Activated T-helper 2 cell treated with anti-CD3 and anti-CD28 coated beads, Interferon-gamma antibody, Interleukin-2, Interleukin-4, amounts not matched to agents 10 μg/mL and 5 μg/mL and 100 μg/mL, durations not matched to agents 14 hours and 24 hours and 36 hours (primary cell): ENCODE data around the gene TMEM18. TPM values are rescaled to one million over a fixed set of nuclear protein-coding genes. Genes with fewer than 3 reads are reported as not detected.

ENCODE experiments used
- DNase-seq: peaks from one replicate; pipeline ENCODE4 v3.0.0; 2021; ENCODE audit warnings: low spot score
- H3K27ac Mint-ChIP-seq: one replicate; pipeline ENCODE4 v1.8.0; 2021; ENCODE audit warnings: mixed read lengths
- H3K27me3 Mint-ChIP-seq: one replicate; pipeline ENCODE4 v1.8.0; 2021; ENCODE audit warnings: low read depth, mixed read lengths
- H3K36me3 Mint-ChIP-seq: one replicate; pipeline ENCODE4 v1.8.0; 2021; ENCODE audit warnings: low read depth, mixed read lengths
- H3K4me1 Mint-ChIP-seq: one replicate; pipeline ENCODE4 v1.8.0; 2021; ENCODE audit warnings: low read depth, mixed read lengths
- H3K4me3 Mint-ChIP-seq: one replicate; pipeline ENCODE4 v1.8.0; 2021; ENCODE audit warnings: low read depth, mild to moderate bottlenecking, moderate library complexity, mixed read lengths
- H3K9me3 Mint-ChIP-seq: one replicate; pipeline ENCODE4 v1.8.0; 2021; ENCODE audit warnings: mixed read lengths
- intact Hi-C: fragments of 100-400 bp; cut with micrococcal nuclease; formaldehyde crosslinking; loops from one replicate; pipeline ENCODE4 v1.15.1; 2023
- total RNA-seq: library from RNA; stranded (reverse); gene quantifications from 2 replicates; pipeline ENCODE4 v1.2.3, GENCODE V29; 2022

The TMEM18 gene
- total RNA-seq, 1 donor from 2014 or later: 26.3 TPM

DNA sequence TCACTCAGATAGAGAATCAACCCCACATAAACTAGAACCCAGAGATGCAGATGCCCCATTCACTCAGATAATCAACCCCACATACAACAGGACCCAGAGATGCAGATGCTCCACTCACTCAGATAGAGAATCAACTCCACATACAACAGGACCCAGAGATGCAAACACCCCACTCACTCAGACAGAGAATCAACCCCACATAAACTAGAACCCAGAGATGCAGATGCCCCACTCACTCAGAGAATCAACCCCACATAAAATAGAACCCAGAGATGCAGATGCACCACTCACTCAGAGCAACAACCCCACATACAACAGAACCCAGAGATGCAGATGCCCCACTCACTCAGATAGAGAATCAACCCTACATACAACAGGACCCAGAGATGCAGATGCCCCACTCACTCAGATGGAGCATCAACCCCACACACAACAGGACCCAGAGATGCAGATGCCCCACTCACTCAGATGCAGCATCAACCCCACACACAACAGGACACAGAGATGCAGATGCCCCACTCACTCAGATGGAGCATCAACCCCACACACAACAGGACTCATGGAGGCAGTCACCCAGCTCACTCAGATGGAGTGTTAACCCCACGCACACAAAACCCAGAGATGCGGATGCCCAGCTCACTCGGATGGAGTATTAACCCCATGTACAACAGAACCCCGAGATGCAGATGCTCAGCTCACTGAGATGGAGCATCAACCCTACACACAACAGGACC is 11.7 kb downstream of the TMEM18 start:
- Mint-ChIP-seq H3K4me3 (no peak overlapping the region), H3K27me3 (no peaks in the 10 kb centered on the region), H3K4me1 (peaks cover 35% of the 10 kb centered on the region), H3K9me3 (peaks cover 22% of the 10 kb centered on the region), H3K27ac (no peak overlapping the region), H3K36me3 (peaks cover 77% of the 10 kb centered on the region)
- intact Hi-C loops: no loop called here
- DNase-seq: no peak

DNA sequence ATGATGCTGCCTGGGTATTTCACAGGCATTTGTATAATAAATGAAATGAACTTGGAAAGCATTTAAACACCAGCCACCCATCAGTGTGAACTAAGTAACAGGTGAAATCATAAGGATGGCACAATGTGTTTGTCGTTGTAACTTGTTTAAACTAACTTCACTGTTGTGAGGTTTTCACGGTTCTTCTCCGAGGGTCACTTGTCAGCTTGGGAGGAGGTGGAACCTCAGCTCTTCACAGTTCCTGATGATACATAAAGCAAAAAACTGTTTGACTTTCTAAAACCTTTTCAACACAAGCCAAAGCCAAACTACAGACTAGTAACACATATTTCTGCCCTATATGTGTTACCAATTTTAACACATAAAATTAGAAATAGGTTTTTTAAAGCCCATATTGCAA is 13.1 kb downstream of the TMEM18 start:
- intact Hi-C loops: no loop called here
- H3K9me3 Mint-ChIP-seq: peaks cover 22% of the 10 kb centered on the region
- H3K4me3 Mint-ChIP-seq: no peak overlapping the region
- peaks cover 35% of the 10 kb centered on the region for H3K4me1 Mint-ChIP-seq
- no peak for DNase-seq
- H3K27me3 Mint-ChIP-seq: no peaks in the 10 kb centered on the region
- peaks cover 64% of the 10 kb centered on the region for H3K36me3 Mint-ChIP-seq
- peak overlapping the region; percentile 22 for H3K27ac Mint-ChIP-seq

DNA sequence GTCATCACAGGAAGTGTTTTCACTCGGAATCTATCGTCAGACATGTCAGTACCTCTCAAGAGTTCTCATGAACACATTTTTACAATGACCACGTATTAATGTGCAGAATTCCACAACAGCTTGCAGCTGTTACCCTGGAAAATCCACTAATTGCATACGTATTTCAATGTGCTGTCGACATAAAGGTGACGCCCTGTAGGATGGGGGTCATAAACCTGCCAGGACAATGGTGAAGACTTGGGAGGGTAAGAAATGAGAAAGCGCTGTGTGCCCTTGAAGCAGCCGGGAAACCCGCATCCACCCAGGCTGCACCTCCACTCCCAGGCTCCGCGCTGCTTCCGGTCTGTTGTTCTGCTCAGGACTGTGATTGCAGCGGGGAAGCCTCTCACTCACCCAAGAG is 14.0 kb downstream of the TMEM18 start:
- peaks cover 57% of the 10 kb centered on the region for H3K36me3 Mint-ChIP-seq
- peaks cover 18% of the 10 kb centered on the region for H3K9me3 Mint-ChIP-seq
- H3K27me3 Mint-ChIP-seq: no peaks in the 10 kb centered on the region
- intact Hi-C loops: no loop called here
- no peak overlapping the region for H3K4me3 Mint-ChIP-seq
- H3K27ac Mint-ChIP-seq: no peak overlapping the region
- DNase-seq: no peak
- peaks cover 35% of the 10 kb centered on the region for H3K4me1 Mint-ChIP-seq

DNA sequence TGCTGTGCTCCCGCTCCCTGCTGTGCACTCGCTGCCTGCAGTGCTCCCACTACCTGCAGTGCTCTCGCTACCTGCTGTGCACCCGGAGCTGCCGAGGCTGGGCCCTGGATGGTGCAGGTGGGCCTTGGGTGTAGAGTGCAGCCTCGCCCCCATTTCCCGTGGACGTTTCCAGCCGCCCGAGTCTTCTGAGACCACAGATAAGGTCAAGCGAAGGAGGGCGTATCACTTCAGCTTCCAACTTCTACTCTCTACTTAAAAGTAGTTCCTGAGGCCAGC is 15.9 kb downstream of the TMEM18 start:
- Mint-ChIP-seq H3K9me3 (peaks cover 17% of the 10 kb centered on the region), H3K4me3 (no peak overlapping the region), H3K4me1 (peaks cover 39% of the 10 kb centered on the region), H3K27ac (no peak overlapping the region), H3K36me3 (peaks cover 39% of the 10 kb centered on the region), H3K27me3 (peaks cover 2% of the 10 kb centered on the region)
- intact Hi-C loops: no loop called here
- no peak for DNase-seq

DNA sequence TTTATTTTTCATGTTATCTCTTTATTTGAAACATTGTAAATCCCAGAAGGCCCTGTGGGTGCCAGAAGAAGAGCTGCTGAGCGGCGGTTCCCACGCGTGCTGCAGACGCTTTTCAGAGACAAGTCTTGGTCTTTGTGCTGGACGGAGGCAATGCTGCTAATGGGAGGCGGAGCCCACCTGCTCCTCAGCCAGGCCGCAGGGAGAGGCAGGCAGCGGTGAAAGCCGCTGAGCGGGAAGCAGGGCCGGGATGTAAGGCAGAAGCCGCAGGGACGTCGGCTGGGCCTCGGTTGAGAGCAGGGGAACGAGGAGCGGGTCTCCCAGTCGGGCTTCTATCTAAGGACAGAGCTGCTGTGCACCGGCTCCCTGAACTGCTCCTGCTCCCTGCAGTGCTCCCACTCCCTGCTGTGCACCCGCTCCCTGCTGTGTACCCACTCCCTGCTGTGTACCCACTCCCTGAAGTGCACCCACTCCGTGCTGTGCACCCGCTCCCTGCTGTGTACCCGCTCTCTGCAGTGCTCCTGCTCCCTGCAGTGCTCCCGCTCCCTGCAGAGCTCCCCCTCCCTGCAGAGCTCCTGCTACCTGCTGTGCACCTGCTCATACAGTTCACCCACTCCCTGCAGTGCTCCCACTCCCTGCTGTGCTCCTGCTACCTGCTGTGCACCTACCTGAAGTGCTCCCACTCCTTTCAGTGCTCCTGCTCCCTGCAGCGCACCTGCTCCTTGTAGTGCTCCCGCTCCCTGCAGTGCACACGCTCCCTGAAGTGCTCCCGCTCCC is 16.4 kb downstream of the TMEM18 start:
- peaks cover 2% of the 10 kb centered on the region for H3K27me3 Mint-ChIP-seq
- peaks cover 12% of the 10 kb centered on the region for H3K9me3 Mint-ChIP-seq
- peaks cover 34% of the 10 kb centered on the region for H3K36me3 Mint-ChIP-seq
- no peak overlapping the region for H3K4me3 Mint-ChIP-seq
- H3K4me1 Mint-ChIP-seq: peaks cover 39% of the 10 kb centered on the region
- intact Hi-C loops: no loop called here
- H3K27ac Mint-ChIP-seq: no peak overlapping the region
- no peak for DNase-seq

DNA sequence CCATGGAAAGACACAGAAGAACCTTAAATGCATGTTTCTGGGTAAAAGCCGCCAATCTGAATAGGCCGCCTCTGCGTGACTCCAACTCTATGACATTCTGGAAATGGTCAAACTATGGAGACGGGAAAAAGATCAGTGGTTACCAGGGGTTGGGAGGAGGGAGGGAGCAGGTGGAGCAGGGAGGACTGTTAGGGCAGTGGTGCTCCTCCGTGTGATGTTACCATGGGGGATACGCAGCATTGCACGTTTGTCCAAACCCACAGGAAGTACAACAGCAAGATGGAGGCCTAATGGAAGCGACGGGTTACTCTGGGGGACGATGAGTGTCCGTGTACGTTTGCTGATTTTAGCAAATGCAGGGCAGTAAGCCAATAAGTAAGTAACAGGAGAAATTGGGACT is 17.2 kb downstream of the TMEM18 start:
- DNase-seq: no peak
- H3K27me3 Mint-ChIP-seq: peaks cover 2% of the 10 kb centered on the region
- intact Hi-C loops: no loop called here
- H3K4me3 Mint-ChIP-seq: no peak overlapping the region
- peaks cover 4% of the 10 kb centered on the region for H3K9me3 Mint-ChIP-seq
- peaks cover 27% of the 10 kb centered on the region for H3K36me3 Mint-ChIP-seq
- peaks cover 44% of the 10 kb centered on the region for H3K4me1 Mint-ChIP-seq
- H3K27ac Mint-ChIP-seq: no peak overlapping the region

DNA sequence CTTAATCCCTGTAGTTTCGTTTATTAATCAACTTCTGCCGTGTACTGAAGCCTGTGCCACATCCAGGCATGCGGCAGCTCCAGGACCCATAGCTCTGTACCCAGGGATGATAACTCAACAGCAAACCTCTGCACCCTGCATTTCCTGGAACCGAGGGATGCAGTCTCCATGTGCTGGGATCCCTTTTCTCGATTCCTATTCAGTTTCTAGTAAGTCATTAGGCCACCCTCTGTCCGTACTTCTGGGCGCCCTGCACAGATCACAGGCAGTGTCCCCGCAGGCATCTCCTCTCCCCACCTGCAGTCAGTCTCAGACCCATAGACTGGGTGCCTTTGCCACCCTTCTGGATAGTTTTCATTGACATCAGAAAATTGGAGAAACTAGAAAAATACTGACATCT is 18.8 kb downstream of the TMEM18 start:
- intact Hi-C loops: no loop called here
- H3K9me3 Mint-ChIP-seq: no peaks in the 10 kb centered on the region
- H3K27ac Mint-ChIP-seq: no peak overlapping the region
- peaks cover 2% of the 10 kb centered on the region for H3K27me3 Mint-ChIP-seq
- H3K4me3 Mint-ChIP-seq: no peak overlapping the region
- H3K4me1 Mint-ChIP-seq: peaks cover 35% of the 10 kb centered on the region
- peaks cover 11% of the 10 kb centered on the region for H3K36me3 Mint-ChIP-seq
- no peak for DNase-seq

DNA sequence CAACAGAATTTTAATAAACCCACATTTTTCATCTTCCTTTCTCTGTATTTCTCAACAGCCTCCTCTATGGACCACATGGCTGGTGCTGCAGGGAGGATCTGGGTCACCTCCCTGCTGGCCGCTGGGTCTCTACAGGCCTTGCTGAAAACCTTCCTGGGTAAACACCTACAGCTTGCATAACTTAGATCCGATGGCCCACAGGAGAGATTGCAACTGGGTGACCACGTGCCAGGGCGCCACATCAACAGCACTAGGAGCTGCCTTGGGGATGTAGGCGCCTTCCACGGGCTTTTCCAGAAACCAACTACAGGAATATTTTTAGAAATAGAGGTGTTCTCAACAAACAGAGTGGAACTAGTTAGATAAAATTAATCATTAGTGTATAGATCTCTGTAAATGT is 19.4 kb downstream of the TMEM18 start:
- H3K27me3 Mint-ChIP-seq: peaks cover 2% of the 10 kb centered on the region
- no peak for DNase-seq
- intact Hi-C loops: no loop called here
- H3K4me1 Mint-ChIP-seq: peaks cover 31% of the 10 kb centered on the region
- peaks cover 5% of the 10 kb centered on the region for H3K36me3 Mint-ChIP-seq
- no peaks in the 10 kb centered on the region for H3K9me3 Mint-ChIP-seq
- no peak overlapping the region for H3K27ac Mint-ChIP-seq
- H3K4me3 Mint-ChIP-seq: no peak overlapping the region

DNA sequence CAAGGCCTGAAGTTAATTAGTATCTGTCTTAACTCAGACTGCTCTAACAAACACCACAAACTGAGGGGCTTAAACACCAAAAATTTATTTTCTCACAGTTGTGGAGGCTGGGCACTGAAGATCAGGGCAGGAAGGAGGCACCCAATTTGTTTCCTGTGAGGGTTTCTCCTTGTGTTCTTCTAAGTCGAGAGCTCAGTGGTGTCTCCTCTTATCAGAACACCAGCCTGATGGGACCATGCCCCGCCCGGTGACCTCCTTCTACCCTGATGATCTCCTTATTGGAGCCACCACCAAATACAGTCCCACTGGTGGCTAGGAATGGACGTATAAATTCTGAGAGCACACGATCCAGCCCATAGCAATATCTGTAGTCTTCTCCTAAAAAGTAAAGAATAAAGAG is 20.5 kb downstream of the TMEM18 start:
- no peaks in the 10 kb centered on the region for H3K36me3 Mint-ChIP-seq
- H3K27me3 Mint-ChIP-seq: peaks cover 2% of the 10 kb centered on the region
- no peaks in the 10 kb centered on the region for H3K9me3 Mint-ChIP-seq
- H3K4me1 Mint-ChIP-seq: peaks cover 25% of the 10 kb centered on the region
- intact Hi-C loops: no loop called here
- DNase-seq: no peak
- no peak overlapping the region for H3K4me3 Mint-ChIP-seq
- no peak overlapping the region for H3K27ac Mint-ChIP-seq

DNA sequence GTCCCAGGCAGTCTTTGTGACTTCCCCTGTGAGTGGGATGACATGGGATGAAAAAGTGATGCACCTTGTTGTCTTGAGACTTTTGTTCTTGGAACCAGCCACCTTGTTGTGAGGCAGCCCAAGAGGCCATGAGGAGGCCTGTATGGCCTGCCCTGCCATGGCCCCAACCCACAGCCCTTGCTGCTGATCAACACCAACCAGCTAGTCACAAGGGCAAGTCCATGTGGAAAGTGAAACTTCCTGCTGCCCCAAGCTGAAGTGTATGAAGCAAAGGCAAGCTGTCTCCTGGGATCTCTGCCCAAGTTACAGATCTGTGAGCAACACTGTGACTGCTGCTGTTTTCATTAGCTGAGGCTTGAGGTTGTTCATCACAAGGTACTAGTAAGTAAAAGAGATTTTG is 21.6 kb downstream of the TMEM18 start:
- no peaks in the 10 kb centered on the region for H3K9me3 Mint-ChIP-seq
- intact Hi-C loops: no loop called here
- no peak overlapping the region for H3K4me3 Mint-ChIP-seq
- DNase-seq: peak; percentile 7
- H3K27ac Mint-ChIP-seq: no peak overlapping the region
- peaks cover 20% of the 10 kb centered on the region for H3K4me1 Mint-ChIP-seq
- H3K27me3 Mint-ChIP-seq: peaks cover 2% of the 10 kb centered on the region
- no peaks in the 10 kb centered on the region for H3K36me3 Mint-ChIP-seq

DNA sequence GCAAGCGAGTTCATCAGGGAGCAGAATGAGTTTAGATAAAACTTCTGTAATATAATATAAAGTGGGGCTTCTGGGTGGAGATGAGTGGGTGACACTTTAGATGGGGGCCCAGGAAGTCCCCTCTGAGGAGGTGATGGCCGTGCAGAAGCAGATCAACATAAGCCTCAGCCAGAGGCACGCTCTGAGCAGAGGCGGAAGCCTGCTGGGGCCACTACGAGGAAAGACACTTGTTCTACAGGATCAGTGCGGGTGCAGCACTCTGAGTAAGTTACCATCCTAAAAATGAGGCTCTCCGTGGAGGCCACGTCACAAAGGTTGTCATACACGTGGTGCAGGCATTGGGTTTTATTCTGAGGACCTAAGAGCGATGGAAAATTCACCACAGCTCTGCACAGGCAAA is 22.3 kb downstream of the TMEM18 start:
- peaks cover 20% of the 10 kb centered on the region for H3K4me1 Mint-ChIP-seq
- peak; percentile 4 for DNase-seq
- intact Hi-C loops: no loop called here
- peaks cover 2% of the 10 kb centered on the region for H3K27me3 Mint-ChIP-seq
- H3K27ac Mint-ChIP-seq: no peak overlapping the region
- H3K9me3 Mint-ChIP-seq: no peaks in the 10 kb centered on the region
- H3K4me3 Mint-ChIP-seq: no peak overlapping the region
- H3K36me3 Mint-ChIP-seq: no peaks in the 10 kb centered on the region

DNA sequence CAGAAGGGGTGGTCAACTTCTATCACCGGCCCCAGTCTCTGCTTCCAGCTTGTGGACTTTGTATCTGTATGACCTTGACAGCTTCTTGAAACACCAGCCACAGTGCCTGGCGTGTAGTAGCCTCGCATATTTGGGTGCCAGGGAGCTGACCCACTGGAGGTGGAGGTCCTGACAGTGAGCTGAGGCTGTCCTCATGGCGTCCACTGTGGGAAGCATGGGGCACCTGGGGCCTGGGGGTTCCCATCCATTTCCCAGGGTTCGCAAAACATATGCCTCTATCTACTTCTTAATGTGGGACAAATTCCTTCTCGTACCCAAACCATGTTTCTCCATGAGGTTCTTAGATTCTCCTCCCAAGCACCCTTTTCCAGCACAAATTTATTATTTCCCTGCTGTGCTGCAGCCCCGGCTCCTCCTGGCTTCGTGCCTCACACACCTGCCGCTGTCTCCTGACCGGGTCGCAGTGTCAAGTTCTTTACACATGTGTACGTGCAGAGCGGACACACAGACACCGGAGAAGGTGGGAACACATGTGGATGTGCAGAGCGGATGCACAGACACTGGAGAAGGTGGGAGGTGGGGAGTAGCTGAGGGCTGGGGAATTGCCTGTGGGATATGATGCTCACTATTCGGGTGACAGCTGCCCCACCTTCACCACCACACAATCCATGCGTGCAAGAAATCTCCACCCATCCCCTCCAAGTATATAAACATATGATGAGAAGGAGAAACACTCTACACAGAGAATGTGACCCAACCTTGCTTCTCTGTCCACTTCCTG is 23.4 kb downstream of the TMEM18 start:
- DNase-seq: peak; percentile 3
- Mint-ChIP-seq H3K27ac (no peak overlapping the region), H3K9me3 (no peaks in the 10 kb centered on the region), H3K4me1 (peaks cover 20% of the 10 kb centered on the region), H3K4me3 (no peak overlapping the region), H3K36me3 (no peaks in the 10 kb centered on the region), H3K27me3 (peaks cover 2% of the 10 kb centered on the region)
- intact Hi-C loops: no loop called here

DNA sequence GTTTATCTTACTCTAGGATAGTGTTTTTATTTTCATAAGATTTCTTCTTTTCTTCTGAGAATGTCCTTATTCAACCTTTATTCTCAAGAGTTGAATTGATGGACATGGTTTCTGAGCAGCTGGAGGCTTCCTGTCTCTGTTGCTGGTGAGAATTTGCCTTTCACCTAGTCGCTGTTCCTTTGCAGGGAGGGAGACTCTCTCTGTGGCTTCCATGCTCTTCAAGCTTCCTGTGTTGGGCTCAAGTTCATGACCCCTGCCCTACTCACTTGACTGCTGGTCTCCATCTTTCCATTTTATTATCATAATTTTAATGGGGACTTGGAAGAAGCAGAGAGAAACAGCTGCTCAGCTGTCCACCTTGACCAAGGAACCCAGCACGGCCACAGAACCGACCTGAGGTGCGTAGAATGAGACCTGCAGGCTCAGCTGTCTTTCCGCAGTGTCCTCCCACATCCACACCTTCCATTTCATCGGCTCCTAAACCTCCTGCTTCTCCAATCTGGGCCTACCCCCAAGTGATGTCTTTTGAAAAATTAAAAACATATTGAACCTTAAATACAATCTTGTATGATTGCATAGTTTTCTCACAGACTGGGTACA is 24.2 kb downstream of the TMEM18 start:
- Mint-ChIP-seq H3K27ac (no peak overlapping the region), H3K36me3 (no peaks in the 10 kb centered on the region), H3K4me3 (no peak overlapping the region), H3K9me3 (no peaks in the 10 kb centered on the region), H3K27me3 (peaks cover 2% of the 10 kb centered on the region), H3K4me1 (peaks cover 20% of the 10 kb centered on the region)
- DNase-seq: peak; percentile 6
- intact Hi-C loops: no loop called here
